ENCODE data around the gene KLHL17. TPM values are rescaled to one million over a fixed set of nuclear protein-coding genes. Genes with fewer than 3 reads are reported as not detected.
"Not testable (repeated sequence)": the region's sequence is repeated elsewhere in the genome, so short reads cannot be mapped to it uniquely, and the experiment has no call there.

The KLHL17 gene
- total RNA-seq, 1 donor from 2014 or later = 17.0 TPM

DNA sequence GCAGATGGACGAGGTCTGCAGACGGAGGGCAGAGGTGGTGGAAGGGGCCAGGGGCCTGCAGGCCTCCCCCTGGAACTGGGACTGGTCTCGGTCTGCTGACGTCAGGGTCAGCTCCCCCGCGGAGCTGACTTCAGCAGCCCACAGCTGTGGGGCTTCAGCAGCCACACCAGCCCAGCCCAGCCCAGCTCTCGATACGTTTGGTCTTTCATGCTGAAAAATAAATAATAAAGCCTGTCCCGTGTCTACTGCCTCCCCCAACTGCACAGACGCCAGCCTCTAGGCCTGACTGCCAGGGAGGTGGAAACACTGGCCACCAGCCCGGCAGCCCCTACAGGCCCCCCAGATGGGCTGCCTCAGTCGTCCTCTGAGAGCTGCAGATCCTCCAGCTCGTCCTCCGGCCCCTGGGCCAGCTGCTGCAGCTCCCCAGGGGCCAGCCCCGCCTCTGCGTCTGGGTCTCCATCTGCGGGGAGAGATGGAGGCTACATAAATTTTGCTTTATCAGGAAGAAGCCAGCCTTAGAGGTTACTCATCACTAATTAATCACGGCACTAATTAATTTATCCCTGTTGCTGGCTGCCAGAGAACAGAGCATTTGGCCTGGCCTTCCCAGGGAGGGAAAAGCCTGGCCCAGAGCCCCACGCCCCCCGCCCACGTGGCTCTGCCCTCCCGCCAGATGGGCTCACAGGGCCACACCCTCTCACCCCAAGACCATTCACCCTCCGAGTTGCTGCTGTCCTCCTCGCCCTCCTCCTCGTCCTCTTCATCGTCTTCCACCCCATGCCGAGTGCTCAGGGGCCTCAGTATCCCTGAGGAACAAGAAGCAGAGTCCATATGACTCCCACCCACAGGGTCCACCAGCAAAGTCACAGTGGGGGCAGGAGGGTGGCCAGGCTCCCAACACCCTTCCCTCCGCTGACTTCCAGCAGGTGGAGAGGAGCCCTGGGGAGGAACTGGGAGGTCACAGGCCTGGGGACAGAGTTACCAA lies 15.8 kb upstream of the KLHL17 start:
- Histone ChIP-seq H3K4me3 (no peak overlapping the region), H3K9me3 (no peaks in the 10 kb centered on the region), H3K4me1 (peaks cover 32% of the 10 kb centered on the region), H3K27ac (no peak overlapping the region), H3K27me3 (ENCODE audit: low read depth) (peaks cover 41% of the 10 kb centered on the region), H3K36me3 (peaks cover 41% of the 10 kb centered on the region)
- DNase-seq (no peak), ATAC-seq (no peak)
- TF ChIP-seq, protein P1, sequence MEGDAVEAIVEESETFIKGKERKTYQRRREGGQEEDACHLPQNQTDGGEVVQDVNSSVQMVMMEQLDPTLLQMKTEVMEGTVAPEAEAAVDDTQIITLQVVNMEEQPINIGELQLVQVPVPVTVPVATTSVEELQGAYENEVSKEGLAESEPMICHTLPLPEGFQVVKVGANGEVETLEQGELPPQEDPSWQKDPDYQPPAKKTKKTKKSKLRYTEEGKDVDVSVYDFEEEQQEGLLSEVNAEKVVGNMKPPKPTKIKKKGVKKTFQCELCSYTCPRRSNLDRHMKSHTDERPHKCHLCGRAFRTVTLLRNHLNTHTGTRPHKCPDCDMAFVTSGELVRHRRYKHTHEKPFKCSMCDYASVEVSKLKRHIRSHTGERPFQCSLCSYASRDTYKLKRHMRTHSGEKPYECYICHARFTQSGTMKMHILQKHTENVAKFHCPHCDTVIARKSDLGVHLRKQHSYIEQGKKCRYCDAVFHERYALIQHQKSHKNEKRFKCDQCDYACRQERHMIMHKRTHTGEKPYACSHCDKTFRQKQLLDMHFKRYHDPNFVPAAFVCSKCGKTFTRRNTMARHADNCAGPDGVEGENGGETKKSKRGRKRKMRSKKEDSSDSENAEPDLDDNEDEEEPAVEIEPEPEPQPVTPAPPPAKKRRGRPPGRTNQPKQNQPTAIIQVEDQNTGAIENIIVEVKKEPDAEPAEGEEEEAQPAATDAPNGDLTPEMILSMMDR (IDR thresholded peaks at IDR 0.05) = no peak
- intact Hi-C loops (cut with DNase I) = no loop called here

GRCh38 chr1:945688-946556 lies 14.5 kb upstream of the KLHL17 start:
- ATAC-seq (no peak), DNase-seq (no peak)
- H3K4me1 ChIP-seq = peaks cover 21% of the 10 kb centered on the region
- peaks cover 29% of the 10 kb centered on the region for H3K27me3 ChIP-seq (ENCODE audit: low read depth)
- no peaks in the 10 kb centered on the region for H3K9me3 ChIP-seq
- H3K36me3 ChIP-seq = peaks cover 53% of the 10 kb centered on the region
- TF ChIP-seq, protein P1 (IDR thresholded peaks at IDR 0.05) = no peak
- H3K27ac ChIP-seq = no peak overlapping the region
- intact Hi-C loops (cut with DNase I) = no loop called here
- H3K4me3 ChIP-seq = no peak overlapping the region

DNA sequence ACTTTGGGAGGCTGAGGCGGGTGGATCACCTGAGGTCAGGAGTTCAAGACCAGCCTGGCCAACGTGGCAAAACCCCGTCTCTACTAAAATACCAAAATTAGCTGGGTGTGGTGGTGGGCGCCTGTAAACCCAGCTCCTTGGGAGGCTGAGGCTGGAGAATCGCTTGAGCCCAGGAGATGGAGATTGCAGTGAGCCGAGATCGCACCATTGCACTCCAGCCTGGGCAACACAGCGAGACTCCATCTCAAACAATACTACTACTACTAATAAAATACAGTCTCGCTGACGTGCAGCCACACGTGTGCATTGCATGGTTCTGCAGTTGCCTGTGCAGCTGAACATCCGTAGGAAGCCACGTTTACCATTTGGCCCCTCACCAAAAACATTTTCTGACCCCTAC lies 13.6 kb upstream of the KLHL17 start:
- H3K27ac ChIP-seq; DNase-seq; H3K9me3 ChIP-seq; ATAC-seq; intact Hi-C loops (cut with DNase I); H3K4me3 ChIP-seq: not testable (repeated sequence)
- Histone ChIP-seq H3K36me3 (peaks cover 62% of the 10 kb centered on the region), H3K27me3 (ENCODE audit: low read depth) (peaks cover 20% of the 10 kb centered on the region), H3K4me1 (peaks cover 12% of the 10 kb centered on the region)

DNA sequence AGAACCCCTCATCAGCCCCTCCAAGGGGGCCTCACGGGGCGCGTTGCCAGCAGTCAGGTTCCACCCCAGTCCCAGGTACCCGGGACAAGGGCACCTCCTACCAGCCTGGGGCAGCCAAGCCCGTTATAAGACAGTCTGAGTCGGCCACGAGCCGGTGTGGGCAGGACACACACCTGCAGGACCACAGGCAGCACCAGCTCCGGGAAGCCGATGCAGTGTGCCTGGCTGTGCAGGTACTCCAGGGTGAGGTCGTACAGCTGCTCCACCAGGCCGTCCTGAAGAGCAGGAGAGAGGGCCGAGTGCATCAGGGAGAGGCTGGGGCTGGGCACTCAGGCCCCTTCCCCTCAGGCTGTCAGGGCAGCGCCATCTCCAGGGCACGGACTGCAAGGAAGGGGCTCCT lies 12.4 kb upstream of the KLHL17 start:
- Histone ChIP-seq H3K27me3 (ENCODE audit: low read depth) (peaks cover 8% of the 10 kb centered on the region), H3K27ac (no peak overlapping the region), H3K9me3 (no peaks in the 10 kb centered on the region), H3K4me3 (no peak overlapping the region), H3K36me3 (peaks cover 73% of the 10 kb centered on the region), H3K4me1 (peaks cover under 1% of the 10 kb centered on the region)
- no peak for DNase-seq
- intact Hi-C loops (cut with DNase I) = no loop called here
- TF ChIP-seq, protein P1 (IDR thresholded peaks at IDR 0.05) = no peak
- no peak for ATAC-seq

- TF ChIP-seq, protein P1 (IDR thresholded peaks at IDR 0.05) = no peak
- H3K9me3 ChIP-seq = no peaks in the 10 kb centered on the region
- H3K27ac ChIP-seq = no peak overlapping the region
- intact Hi-C loops (cut with DNase I) = no loop called here
- H3K4me1 ChIP-seq = no peaks in the 10 kb centered on the region
- H3K4me3 ChIP-seq = no peak overlapping the region
- ATAC-seq (no peak), DNase-seq (no peak)
- no peaks in the 10 kb centered on the region for H3K27me3 ChIP-seq (ENCODE audit: low read depth)
- H3K36me3 ChIP-seq = peaks cover 96% of the 10 kb centered on the region
Observed at GRCh38 chr1:950268-950667, 10.1 kb upstream of the KLHL17 start.
